ENCODE measurements around the gene ALCAM.
A peak's percentile ranks its signal among the peaks of the same experiment; 100 is the strongest.
"Not testable (repeated sequence)": the region's sequence is repeated elsewhere in the genome, so short reads cannot be mapped to it uniquely, and the experiment has no call there.

ALCAM gene

DNA sequence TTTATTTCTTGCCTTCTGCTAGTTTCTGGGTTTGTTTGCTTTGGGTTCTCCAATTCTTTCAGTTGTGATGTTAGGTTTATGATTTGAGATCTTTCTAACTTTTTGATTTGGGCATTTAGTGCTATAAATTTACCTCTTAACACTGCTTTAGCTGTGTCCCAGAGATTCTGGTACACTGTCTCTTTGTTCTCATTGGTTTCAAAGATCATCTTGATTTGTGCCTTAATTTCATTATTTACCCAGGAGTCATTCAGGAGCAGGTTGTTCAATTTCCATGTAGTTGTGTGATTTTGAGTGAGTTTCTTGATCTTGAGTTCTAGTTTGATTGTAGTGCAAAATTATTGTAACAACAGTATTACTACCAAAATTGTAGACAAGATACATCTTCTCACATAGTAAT lies 25.9 kb downstream of the ALCAM start:
- not testable (repeated sequence) for DNase-seq

DNA sequence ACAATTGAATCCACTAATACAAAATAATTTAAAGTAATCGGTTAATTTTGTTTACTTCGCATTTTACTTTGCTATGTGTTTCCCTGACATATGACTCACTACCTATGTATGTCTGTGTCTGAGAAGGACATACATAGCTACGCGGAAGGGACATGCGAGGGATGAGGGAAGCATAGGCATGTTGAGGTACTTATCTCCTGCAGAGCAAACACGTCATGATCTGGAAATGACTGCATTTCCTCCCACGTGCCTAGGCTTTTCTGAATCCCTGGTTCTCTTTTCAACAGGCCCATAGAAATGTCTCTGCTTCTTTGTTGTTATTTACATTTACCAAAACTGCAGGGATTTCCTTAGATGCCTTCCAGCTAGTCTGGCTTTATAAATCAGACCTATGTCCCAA lies 27.5 kb downstream of the ALCAM start:
- DNase-seq: peak; percentile 31

DNA sequence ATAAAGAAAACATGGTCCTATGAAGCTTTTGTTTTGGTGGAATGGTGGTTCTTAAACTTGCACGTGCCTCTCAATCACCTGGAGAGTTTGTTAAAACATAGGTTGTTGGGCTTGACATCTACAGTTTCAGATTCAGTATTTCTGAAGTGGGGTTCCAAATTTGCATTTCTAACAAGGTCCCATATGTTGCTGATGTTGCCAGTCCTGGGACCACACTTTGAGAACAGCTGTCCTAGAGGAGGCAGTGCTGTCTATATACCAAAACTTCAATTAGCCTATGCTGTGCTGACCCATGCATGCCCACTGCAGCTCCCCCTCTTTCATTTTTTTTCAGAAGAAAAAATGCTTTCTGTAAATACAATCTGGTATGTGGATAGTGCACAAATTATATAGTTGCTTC lies 31.3 kb downstream of the ALCAM start:
- no peak for DNase-seq

DNA sequence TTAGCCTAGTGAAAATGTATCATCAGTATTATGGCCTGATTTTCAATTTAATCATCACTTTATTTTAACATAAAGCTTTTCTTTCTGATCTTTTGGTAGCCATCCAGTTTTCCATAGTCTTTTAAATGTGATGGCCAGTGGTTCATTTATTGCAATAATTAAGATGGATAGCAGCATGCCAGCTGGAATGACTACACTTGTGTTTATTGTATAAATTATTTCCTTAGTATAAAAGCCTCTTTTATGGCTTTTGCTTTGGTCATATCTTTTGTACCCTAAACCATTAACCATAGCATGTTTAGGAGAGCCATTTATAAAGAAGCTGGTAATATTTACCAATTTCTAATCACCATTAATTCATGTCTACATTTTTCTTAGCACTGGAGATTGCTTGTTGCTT lies 31.7 kb downstream of the ALCAM start:
- DNase-seq: no peak

DNA sequence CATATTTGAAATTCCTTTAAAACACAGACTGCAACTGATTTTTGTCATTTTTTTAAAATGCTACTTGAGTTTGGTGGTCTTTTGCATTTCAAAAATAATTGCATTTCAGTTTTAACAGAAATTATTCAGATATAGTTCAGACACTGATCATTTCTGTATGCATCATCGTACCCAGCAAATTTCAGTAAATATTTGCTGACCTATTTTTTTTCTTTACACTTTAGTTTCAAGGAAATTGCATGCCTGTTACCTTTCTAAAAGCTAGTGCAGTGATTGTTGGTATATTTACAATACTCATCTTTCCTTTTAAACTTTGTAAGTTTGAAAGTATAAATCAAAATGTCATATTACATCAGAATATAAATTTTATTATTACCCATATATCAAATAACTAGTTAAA lies 32.4 kb downstream of the ALCAM start:
- no peak for DNase-seq

DNA sequence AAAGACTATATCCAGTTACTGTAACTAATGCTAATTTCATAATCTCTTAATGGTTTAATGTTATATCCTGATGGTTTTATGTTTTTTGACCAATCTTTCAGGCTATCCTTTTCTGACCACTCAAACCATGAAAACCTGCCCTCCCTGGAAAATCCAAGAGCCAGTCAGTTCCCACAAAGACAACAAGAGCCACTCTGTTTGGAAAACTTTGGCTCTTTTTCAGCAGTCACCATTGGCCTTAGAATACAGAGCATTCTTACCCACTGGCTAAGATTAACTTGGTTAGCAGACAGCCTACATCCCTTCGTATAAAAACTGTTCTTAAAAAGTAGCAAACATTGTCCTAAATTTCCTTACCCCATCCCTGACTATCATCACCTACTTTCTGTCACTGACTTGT lies 32.9 kb downstream of the ALCAM start:
- no peak for DNase-seq

DNA sequence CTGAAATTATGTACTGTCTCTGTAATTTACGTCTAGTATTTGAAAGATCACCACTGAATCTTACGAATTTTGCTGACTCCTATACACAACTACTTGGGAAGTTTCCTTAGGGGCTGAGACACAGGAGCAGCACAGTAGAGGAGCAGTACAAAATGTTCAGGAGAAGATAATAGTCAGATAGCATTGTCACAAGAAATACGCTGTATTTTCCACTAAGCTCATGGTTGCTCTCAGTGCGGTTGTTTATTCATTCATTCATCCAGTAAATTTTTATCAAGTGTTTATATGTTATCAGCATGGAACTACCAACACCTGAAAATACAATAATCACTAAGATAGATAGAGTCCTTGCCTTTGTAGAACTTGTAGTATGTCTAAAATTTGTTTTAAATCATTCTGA lies 34.5 kb downstream of the ALCAM start:
- no peak for DNase-seq

DNA sequence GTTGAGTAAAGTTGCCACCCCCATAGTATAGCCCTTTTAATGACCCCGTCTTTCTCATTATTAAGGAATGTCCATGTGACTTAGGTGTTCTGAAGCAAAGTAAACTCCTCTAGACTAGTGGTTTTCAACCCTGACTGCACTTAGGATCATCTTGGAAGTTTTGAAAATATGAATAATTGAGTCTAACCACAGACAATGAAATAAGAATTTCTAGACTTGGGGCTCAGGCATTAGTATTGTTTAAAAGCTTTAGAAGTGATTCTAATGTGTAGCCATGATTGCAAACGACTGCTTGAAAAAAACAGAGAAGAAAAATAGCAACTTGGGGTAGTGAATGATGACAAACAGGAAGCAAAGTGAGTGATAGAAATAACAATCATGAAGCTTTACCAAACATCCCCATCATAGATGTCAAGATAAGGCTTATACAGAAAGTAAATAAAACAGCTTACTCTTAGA lies 35.0 kb downstream of the ALCAM start:
- peak; percentile 33 for DNase-seq

DNA sequence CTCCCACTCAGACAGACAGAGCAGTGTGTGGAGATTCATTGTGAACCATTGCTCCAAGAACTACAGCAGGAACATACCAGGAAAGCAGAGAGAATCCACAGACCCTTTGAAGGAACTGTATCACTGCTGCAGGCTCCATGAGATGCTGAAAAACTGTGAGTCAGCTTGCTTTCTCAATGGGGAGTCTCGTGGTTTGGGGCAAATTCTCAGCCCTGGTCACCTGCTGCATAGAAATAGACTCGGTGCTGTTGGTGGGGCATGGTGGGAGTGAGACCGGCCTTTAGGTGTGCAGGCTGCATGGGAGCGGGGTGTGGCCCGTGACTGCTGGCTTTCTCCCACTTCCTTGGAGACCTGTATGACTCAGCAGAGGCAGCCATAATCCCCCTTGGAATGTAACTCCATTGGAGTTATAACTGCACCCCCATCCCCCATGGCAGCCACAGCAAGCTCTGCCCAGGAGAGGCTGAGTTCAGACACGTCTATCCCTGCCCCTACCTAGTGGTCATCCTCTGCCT lies 35.6 kb downstream of the ALCAM start:
- DNase-seq: peak; percentile 54

DNA sequence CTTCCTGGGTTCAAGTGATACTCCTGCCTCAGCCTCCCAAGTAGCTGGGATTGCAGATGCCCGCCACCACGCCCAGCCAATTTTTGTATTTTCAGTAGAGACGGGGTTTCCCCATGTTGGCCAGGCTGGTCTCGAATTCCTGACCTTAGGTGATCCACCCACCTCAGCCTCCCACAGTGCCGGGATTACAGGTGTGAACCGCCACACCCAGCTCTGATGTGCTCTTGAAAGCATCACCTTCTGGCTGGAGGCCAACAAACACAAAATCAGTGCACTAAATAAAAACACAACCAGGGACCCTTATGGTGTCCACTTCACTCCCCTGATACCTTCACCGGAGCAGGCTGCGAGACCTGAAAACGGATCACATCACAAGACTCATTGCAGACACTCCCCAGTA lies 36.3 kb downstream of the ALCAM start:
- not testable (repeated sequence) for DNase-seq

DNA sequence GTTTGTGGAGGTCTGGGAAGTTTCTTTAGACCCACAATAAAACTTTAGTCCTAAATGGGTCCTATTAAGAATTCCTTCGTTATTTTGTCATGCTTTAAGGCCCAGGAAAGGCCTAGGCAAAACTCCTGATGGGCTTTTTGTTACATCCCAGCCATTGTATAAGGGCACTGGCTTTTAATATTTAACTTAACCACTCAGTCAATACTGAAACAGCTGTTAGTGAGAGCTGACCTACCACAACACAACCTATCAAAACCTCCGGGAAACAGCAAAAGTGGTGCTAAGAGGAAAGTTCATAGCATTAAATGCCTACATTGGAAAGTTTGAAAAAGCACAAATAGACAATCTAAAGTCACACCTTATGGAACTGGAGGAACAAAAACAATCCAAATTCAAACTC lies 39.6 kb downstream of the ALCAM start:
- no peak for DNase-seq

DNA sequence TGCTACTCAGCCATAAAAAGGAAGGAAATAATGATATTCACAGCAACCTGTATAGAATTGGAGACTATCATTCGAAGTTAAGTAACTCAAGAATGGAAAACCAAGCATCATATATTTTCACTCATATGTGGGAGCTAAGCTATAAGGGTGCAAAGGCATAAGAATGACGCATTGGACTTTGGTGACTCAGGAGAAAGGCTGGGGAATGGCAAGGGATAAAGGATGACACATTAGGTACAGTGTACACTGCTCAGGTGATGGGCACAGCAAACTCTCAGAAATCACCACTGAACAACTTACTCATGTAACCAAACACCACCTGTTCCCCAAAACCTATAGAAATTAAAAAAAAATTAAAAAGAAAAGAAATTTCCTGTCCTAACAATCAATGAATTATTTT lies 42.7 kb downstream of the ALCAM start:
- no peak for DNase-seq

DNA sequence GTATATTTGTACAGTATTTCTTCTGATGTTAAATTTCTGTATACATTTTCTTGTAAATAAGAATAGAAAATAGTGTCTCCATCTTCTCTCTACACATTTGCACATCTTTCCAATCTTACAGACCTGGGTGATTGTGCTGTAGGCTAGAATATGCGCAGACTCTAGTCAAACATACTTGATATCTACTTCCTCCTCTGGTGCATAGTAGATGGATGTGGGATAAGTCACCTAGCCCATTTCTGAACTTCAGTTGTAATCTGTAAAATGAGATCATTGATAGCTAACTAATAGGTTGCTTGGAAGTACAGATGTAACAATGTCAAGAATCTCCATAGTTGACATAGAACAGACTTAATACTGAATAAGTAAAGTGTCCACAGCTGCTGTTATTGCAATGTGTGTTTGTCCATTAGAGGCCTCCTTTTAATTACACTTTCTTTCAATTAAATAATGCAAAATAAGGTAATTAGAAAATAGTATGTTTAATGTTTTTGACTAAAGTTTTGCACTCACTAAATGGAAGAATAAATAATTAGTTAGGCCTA lies 46.7 kb downstream of the ALCAM start:
- no peak for DNase-seq

DNA sequence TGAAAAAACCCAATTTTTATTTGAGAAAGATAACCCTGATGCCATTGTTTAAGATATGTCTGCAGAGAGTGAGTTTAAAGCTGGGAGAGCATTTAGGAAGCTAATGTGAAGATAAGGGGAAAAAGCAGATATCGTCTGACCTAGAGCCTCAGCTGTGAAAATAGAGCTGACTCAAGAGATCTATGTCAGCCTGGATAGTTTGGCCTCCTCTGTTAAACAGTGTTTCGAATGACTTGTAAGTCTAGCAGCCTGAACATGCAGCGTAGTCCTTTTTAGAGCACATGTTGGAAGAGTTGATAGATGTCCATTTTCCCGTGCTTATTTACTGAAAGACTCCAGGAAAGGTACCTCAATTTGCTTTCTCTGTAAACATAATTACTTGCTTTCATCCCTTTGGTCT lies 48.1 kb downstream of the ALCAM start:
- DNase-seq: no peak

DNA sequence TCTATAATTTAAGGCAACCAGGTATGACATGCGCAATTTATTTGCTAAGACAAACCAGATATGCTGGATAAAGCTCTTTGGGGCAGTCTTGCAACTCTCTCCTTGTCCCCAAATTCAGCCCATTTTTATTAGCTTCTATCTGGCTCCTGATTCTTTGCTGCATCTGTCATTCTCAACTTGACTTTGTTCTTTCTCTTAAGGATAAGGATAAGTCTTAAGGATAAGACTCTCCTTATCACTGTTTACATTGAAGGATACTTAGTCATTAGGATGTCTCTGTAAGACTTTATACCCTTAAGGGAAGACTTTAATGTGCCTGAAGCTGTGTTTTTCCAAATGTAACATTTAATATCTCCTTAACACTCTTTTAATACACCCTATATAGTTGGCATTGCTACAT lies 49.2 kb downstream of the ALCAM start:
- DNase-seq: peak; percentile 14

DNA sequence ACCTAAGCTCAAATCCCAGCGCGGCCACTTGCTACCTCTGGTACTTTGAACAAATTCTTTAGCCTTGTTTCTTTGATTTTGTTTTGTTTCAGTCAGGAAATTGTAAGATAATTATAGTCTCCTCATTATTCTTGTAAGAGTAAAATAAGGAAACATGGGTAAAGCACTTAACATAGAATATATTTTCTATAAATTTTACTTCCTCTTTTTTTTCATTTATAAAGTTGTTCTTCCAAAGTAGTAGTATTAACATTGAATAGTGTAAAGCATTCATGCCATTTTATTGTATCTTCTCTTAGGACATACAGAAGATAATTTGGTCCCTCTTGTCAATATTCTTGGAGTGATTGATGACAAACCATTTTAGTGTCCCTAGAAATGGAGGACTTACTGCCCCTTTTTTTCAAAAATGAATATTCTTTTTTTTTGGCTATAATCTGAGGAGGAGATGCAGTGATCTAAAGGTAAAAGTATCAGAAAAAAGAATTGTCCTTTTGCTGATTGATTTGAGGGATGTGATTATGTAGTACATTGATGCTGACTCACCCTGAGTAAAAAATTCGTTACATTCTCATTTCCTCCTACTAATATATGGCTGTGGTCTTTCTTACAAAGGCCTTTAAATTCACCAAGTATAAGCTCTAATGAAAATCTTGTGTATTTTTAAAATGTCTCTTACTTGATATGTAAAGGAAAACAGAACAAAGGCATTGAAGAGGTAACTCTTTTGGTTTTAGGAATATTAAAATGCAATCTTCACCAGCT lies 51.0 kb downstream of the ALCAM start:
- DNase-seq: peak; percentile 34

DNA sequence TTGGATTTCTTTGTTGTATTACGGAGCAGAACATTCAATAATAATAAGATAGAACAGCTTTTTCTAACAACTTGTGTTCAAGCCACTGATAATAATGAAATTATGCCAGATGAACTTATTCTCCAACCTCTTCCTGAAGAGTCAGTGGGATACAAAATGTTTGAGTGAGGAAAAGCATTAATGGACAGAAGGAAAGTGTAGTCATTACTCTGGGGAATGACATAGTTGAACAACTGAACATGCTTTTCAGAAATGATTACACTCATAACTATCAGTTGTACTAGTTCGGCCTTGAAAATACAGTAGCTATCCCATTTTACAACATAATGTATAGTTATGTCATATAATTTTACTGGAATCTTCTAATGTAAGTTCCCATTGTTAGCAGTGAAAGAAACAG lies 55.9 kb downstream of the ALCAM start:
- no peak for DNase-seq

DNA sequence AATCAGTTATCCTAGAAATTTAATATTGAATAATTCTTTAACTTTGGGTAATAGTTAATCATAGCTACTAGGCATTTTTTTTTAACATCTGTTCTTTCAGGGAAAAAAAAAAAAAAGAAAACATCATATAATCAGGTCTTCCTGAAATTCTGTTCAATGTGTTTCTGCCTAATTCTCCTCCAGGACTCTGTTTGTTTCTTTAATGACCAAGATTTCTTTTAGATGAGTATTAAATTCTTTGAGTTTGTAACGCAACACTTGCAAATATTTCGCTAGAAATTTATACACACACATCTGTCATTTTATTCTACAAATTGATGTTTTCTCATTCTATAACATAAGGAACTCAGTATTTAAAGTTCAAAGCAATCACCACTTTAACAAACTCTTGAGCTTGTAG lies 56.7 kb downstream of the ALCAM start:
- peak; percentile 40 for DNase-seq

DNA sequence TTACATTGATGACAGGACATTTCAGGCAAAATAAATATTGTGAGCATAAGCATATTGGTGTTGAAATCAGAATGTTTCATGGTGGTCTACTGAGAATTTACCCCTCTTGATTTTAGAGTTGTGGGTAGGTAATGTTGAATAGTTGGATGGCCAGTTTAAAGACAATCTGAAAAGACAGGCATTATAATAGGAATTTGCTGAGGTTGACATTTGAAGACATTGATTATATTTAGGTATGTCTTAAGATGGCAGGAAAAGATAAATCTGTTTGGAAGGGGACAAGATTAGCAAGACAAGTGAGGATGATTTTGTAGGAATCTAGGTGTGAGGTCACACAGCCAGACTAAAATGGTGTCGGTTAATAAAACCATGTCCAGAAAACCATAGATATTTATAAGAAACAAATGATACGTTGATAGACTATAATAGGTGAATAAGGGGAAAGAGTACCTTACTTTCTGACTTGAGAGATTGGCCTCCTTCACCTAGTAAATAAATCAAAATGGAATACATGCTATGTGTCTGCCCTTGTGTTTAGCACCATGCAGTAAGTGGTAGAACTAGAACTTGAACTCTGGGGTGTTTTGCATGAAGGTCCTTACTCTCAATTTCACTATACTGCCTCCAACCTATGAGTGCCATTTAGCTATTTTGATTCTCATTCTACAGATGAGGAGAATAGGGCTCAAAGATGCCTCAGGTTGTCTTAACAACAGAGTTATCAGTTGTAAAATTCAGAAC lies 57.9 kb downstream of the ALCAM start:
- no peak for DNase-seq

DNA sequence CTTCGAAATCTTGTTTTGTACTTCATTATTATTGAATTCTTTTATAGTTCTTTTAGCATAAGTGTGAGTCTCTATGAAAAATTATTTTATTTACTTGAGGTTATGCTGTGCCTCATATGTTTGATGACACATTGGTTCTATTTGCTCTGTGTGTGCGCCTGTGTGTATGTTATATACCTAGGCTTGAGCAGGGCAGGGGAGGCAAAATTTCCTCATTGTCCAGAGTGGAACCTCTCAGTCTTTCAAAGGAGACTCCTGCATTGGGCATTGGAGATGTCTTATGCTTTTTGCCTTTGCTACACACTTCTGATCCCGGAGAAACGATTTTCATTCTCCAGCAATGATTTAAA lies 58.4 kb downstream of the ALCAM start:
- DNase-seq: no peak

DNA sequence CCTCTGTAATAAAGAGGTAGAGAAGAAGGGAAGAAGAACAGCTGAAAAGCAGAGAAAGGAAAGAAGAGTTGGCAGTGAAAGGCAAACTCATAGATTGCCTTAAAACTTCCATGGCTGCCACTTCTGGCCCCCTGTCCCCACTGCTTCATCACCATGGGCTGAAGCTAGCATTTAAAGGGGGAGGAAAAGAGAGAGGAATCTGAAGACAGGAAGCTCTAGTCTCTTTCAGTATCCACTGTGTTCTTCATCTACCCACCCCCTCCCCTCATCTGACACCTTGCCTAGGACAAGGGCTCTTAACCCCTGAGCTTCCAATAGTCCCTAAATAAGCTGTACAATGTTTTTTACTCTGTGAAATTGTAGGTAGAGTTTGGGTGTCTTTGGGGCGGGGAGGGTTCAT lies 60.6 kb downstream of the ALCAM start:
- no peak for DNase-seq

DNA sequence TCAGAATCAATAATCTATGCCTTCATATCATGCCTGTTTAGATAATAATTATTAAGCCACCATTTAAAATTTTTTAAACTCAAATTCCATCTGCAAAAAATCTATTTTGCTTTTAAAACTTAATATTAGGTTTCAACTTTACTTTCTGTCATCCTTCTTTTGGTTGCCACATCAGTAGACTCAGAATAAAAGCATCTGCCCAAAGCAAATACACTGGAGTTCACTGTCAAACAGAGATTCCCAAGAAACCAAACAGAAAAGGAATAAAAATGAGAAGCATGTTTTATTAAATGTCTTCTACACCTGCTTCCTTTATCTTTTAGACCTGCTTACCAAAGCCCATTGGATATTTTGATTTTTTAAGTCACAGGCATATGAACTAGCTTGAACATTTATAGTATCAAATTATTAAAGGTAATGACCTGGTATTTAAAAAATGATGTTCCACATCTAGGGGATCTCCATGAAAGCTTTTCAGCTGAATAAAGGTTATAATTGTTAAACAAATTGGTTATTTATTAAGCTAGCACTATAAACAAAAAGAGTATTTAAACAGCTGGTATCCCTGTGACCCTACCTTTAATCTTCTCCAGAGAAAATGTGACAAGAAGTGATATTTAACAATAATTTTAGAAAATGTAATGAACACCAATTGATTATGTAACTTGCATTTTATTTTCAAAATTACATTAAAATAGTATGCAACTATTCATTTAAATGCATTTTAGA lies 62.5 kb downstream of the ALCAM start:
- DNase-seq: no peak

DNA sequence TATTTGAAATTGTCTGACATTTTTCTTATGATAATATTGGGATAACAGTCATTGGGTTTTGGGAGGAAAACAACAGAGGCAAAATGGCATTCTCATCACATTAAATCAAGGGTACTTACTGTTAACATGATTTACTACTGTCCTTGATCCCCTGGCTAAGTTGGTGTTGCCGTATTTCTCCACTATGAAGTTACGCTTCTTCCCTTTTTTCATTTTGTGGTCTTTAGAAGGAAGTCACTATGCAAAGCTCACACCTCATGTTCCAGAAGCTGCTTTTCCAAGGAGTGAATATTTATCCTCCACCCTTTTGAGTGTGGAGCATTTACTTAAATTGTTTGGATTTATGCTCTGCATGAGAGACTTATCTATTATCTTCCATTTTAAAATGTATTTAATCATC lies 63.7 kb downstream of the ALCAM start:
- DNase-seq: no peak

DNA sequence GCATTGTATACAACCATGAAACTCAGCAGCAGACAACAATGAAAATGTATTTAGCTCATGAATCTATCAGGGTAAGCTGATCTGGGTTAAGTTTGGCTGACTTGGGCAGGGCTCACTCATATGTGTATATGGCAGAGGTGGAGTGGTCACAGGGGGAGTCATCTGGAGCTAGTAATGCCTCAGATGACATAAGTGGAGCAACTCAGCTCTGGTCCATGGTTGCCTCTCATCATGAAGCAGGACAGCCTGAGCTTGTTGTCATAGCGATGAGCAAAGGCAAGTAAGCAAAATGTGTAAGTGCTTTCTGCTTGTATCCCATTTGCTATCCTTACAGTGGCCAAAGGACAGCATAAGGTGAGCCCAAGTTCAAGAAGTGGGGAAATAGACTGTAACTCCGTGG lies 64.5 kb downstream of the ALCAM start:
- DNase-seq: no peak

Measured in EL (cell line).